IMR-90 (cell line): ENCODE data around the gene PIM3. TPM values are rescaled to one million over a fixed set of nuclear protein-coding genes. Genes with fewer than 3 reads are reported as not detected.

Experiments
- ATAC-seq: fragments of 200-7000 bp; cut with Tn5 transposase; 2 replicates; pipeline ENCODE4 v1.9.1; 2020; ENCODE audit warnings: low read depth, mild to moderate bottlenecking, moderate library complexity
- BruUV-seq: library from RNA; stranded (reverse); fragments of 400-500 nt; replicated peaks from 2 replicates; lab custom pipeline; 2021; lab: Mats Ljungman, UMichigan
- CTCF ChIA-PET: fragments of 300-600 bp; formaldehyde crosslinking; extraction: SDS; loops from one replicate; lab custom pipeline; 2021; ENCODE audit warnings: antibody characterized with exemption; lab: Yijun Ruan, JAX
- POLR2A ChIA-PET: fragments of 300-600 bp; sonication (Branson Sonifier 250); formaldehyde crosslinking; loops from one replicate; lab custom pipeline; 2022; ENCODE audit warnings: antibody characterized with exemption; ENCODE audit not compliant: unreplicated experiment; lab: Charles Lee
- DNase-seq: peaks from one replicate; pipeline ENCODE4 v3.0.0; 2013
- H2AFZ ChIP-seq: replicated peaks from 2 replicates; pipeline ENCODE3; 2013; ENCODE audit warnings: low read length, mild to moderate bottlenecking; ENCODE audit not compliant: poor library complexity
- H2AK5ac ChIP-seq: 2 replicates; pipeline ENCODE4 v1.6.1; 2013; ENCODE audit warnings: low read depth, low read length, inconsistent platforms
- H2AK9ac ChIP-seq: replicated peaks from 2 replicates; pipeline ENCODE3; 2013; ENCODE audit warnings: mild to moderate bottlenecking, low read depth, low read length, moderate library complexity; ENCODE audit not compliant: poor library complexity
- H2BK120ac ChIP-seq: 2 replicates; pipeline ENCODE4 v1.6.1; 2013; ENCODE audit warnings: low read depth, low read length, inconsistent platforms
- H2BK15ac ChIP-seq: 3 replicates; pipeline ENCODE4 v1.6.1; 2013; ENCODE audit warnings: low read depth, low read length, inconsistent platforms
- H2BK20ac ChIP-seq: 2 replicates; pipeline ENCODE4 v1.6.1; 2013; ENCODE audit warnings: low read depth, mild to moderate bottlenecking, inconsistent platforms, low read length, moderate library complexity
- H2BK5ac ChIP-seq: 2 replicates; pipeline ENCODE4 v1.6.1; 2013; ENCODE audit warnings: mild to moderate bottlenecking, low read depth, low read length, inconsistent platforms; ENCODE audit not compliant: poor library complexity, severe bottlenecking
- H3K14ac ChIP-seq: replicated peaks from 2 replicates; pipeline ENCODE4 v1.6.1; 2013; ENCODE audit warnings: low read depth, low read length, inconsistent platforms
- H3K18ac ChIP-seq: 2 replicates; pipeline ENCODE4 v1.6.1; 2013; ENCODE audit warnings: low read depth, low read length, control low read depth
- H3K23ac ChIP-seq: 2 replicates; pipeline ENCODE4 v1.6.1; 2013; ENCODE audit warnings: low read depth, low read length, inconsistent platforms
- H3K27ac ChIP-seq: 2 replicates; pipeline ENCODE4 v1.5.1; 2013; ENCODE audit warnings: mild to moderate bottlenecking, control low read depth, low read length; ENCODE audit not compliant: insufficient read depth
- H3K27me3 ChIP-seq: 2 replicates; pipeline ENCODE4 v1.6.1; 2013; ENCODE audit warnings: low read length; ENCODE audit not compliant: control insufficient read depth, insufficient read depth
- H3K36me3 ChIP-seq: 2 replicates; pipeline ENCODE4 v1.6.1; 2013; ENCODE audit warnings: low read length, mixed read lengths; ENCODE audit not compliant: control insufficient read depth, insufficient read depth
- H3K4ac ChIP-seq: 2 replicates; pipeline ENCODE4 v1.6.1; 2013; ENCODE audit warnings: low read depth, low read length, inconsistent platforms
- H3K4me1 ChIP-seq: 2 replicates; pipeline ENCODE4 v1.6.1; 2013; ENCODE audit warnings: low read length, mixed read lengths; ENCODE audit not compliant: control insufficient read depth, insufficient read depth
- H3K4me2 ChIP-seq: 2 replicates; pipeline ENCODE4 v1.6.1; 2013; ENCODE audit warnings: low read depth, mild to moderate bottlenecking, control low read depth, low read length, moderate library complexity
- H3K4me3 ChIP-seq: 2 replicates; pipeline ENCODE4 v1.5.1; 2013; ENCODE audit warnings: low read depth, mild to moderate bottlenecking, control low read depth, low read length, moderate library complexity; ENCODE audit not compliant: insufficient read depth
- H3K56ac ChIP-seq: 2 replicates; pipeline ENCODE4 v1.6.1; 2013; ENCODE audit warnings: low read length, inconsistent platforms; ENCODE audit not compliant: insufficient read depth; ENCODE audit errors: extremely low read depth
- H3K79me1 ChIP-seq, 2 experiments: 2 replicates each; pipeline ENCODE4 v1.6.1; 2013; ENCODE audit warnings: low read length in 2 of 2, inconsistent platforms in 1 of 2, low read depth in 1 of 2
- H3K9ac ChIP-seq: 2 replicates; pipeline ENCODE4 v1.6.1; 2013; ENCODE audit warnings: low read depth, low read length, control low read depth
- H3K9me1 ChIP-seq: 2 replicates; pipeline ENCODE4 v1.6.1; 2013; ENCODE audit warnings: low read length, inconsistent platforms; ENCODE audit not compliant: insufficient read depth
- H3K9me3 ChIP-seq: 2 replicates; pipeline ENCODE4 v1.6.1; 2013; ENCODE audit warnings: low read length; ENCODE audit not compliant: control insufficient read depth, insufficient read depth
- H4K20me1 ChIP-seq: 2 replicates; pipeline ENCODE4 v1.6.1; 2013; ENCODE audit warnings: low read length, inconsistent platforms; ENCODE audit not compliant: insufficient read depth
- H4K5ac ChIP-seq: 2 replicates; pipeline ENCODE4 v1.6.1; 2013; ENCODE audit warnings: mild to moderate bottlenecking, low read depth, low read length, control low read depth
- H4K8ac ChIP-seq, 2 experiments: 2 replicates each; pipeline ENCODE4 v1.6.1; 2013; ENCODE audit warnings: low read depth in 2 of 2, low read length in 2 of 2, control low read depth in 1 of 2, inconsistent platforms in 1 of 2
- H4K91ac ChIP-seq: 2 replicates; pipeline ENCODE4 v1.6.1; 2013; ENCODE audit warnings: low read depth, low read length, inconsistent platforms; ENCODE audit not compliant: insufficient read depth
- CEBPB ChIP-seq: IDR thresholded peaks from 2 replicates; pipeline ENCODE4 v1.6.1; 2012; ENCODE audit warnings: low read depth, low read length, improper control_type of control experiment
- ELK1 ChIP-seq: fragments of 150-350 bp; IDR thresholded peaks from 2 replicates; pipeline ENCODE4 v1.6.1; 2016; ENCODE audit warnings: low read depth, mild to moderate bottlenecking, low read length, moderate library complexity, borderline replicate concordance
- POLR2A ChIP-seq: IDR thresholded peaks from 2 replicates; pipeline ENCODE4 v1.6.1; 2012; ENCODE audit warnings: mild to moderate bottlenecking, low read depth, low read length
- RCOR1 ChIP-seq: IDR thresholded peaks from 2 replicates; pipeline ENCODE4 v1.6.1; 2012; ENCODE audit warnings: mild to moderate bottlenecking, low read length, improper control_type of control experiment; ENCODE audit not compliant: insufficient replicate concordance
- SMC3 ChIP-seq: fragments of 150-350 bp; IDR thresholded peaks from 2 replicates; pipeline ENCODE4 v1.6.1; 2016; ENCODE audit warnings: low read depth, mild to moderate bottlenecking, antibody characterized with exemption, low read length, moderate library complexity
- WGBS, 2 experiments: methylation state at CpG; one replicate each; pipeline versions ENCODE4 v1.1.5 to v1.1.7; 2013; ENCODE audit warnings: missing lambda C conversion rate in 2 of 2; ENCODE audit not compliant: insufficient read length in 1 of 2; ENCODE audit errors: extremely low coverage in 2 of 2; 5-methylcytosine and 5-hydroxymethylcytosine counted together
- dilution Hi-C: fragments of 300-500 bp; cut with HindIII; formaldehyde crosslinking; loops from one replicate; pipeline ENCODE4 v1.14.3; 2018; ENCODE audit warnings: low sequenced_read_pairs; ENCODE audit not compliant: unreplicated experiment
- in situ Hi-C: fragments of 300-500 bp; cut with MboI; formaldehyde crosslinking; loops from 3 replicates; pipeline ENCODE4 v1.14.3; 2019; ENCODE audit warnings: low sequenced_read_pairs, inconsistent platforms, mixed read lengths
- intact Hi-C: fragments of 100-400 bp; cut with micrococcal nuclease; formaldehyde crosslinking; loops from 2 replicates; pipeline ENCODE4 v1.10.0; 2022
- polyA plus RNA-seq, 3 experiments: library from polyadenylated mRNA; depleted of rRNA; stranded (reverse); fragments of >200 nt; gene quantifications; 2 replicates each; pipeline ENCODE4 v1.2.3, GENCODE V29; 2012; ENCODE audit warnings: low replicate concordance in 1 of 3
- total RNA-seq: library from RNA; depleted of rRNA; stranded (reverse); fragments of >200 nt; gene quantifications from 2 replicates; pipeline ENCODE4 v1.2.3, GENCODE V29; 2012

The PIM3 gene
- total and polyA plus RNA-seq, 2 of the 4 experiments (the other 2 are of a cell fraction): 8.6 to 24.7 TPM

- peak overlapping the region; percentile 58; the same call in 1 of the 2 replicates for H3K4me3 ChIP-seq
- ATAC-seq (no peak), DNase-seq (no peak)
- CTCF ChIA-PET: no interaction called here
- no peaks in the 10 kb centered on the region for H3K27me3 ChIP-seq
- in situ Hi-C loops (no loop called here), dilution Hi-C loops (no loop called here), intact Hi-C loops (no loop called here)
- H3K36me3 ChIP-seq: peaks cover 20% of the 10 kb centered on the region
- no peak overlapping the region for H3K56ac ChIP-seq
- peaks cover 24% of the 10 kb centered on the region for H3K4me1 ChIP-seq
- H3K23ac ChIP-seq: peak overlapping the region; percentile 53
- no peak overlapping the region for H2BK5ac ChIP-seq
- peak overlapping the region; percentile 84 for H3K4me2 ChIP-seq
- H3K9ac ChIP-seq: peak overlapping the region; percentile 66; the same call in 1 of the 2 replicates
- peak overlapping the region; percentile 37; the same call in 1 of the 2 replicates for H2BK120ac ChIP-seq
- H3K9me3 ChIP-seq: no peaks in the 10 kb centered on the region
- peak overlapping the region; percentile 95 for H2AK5ac ChIP-seq
- no peak overlapping the region for H2BK20ac ChIP-seq
- H2AK9ac ChIP-seq: peak overlapping the region; percentile 93
- H4K20me1 ChIP-seq: peaks cover 33% of the 10 kb centered on the region
- peaks cover 3% of the 10 kb centered on the region; the same call in 1 of the 2 replicates for H3K9me1 ChIP-seq
- H2BK15ac ChIP-seq: peak overlapping the region; percentile 47; the same call in 2 of the 3 replicates
- no TSS peak for BruUV-seq
- peak overlapping the region; percentile 85 for H4K91ac ChIP-seq
- H3K79me1 ChIP-seq: peaks cover 6 to 24% of the 10 kb centered on the region in 2 experiments; a peak in 3 of 4 replicates
- TF ChIP-seq SMC3: no peak
- no peak for TF ChIP-seq CEBPB
- TF ChIP-seq POLR2A: no peak
- TF ChIP-seq RCOR1: no peak
- TF ChIP-seq ELK1: no peak
- WGBS, 2 experiments: 88% methylated on average over 8 of the region's 29 CpGs; no CpG with 5 or more reads in 1 of the 2 experiments
- peak overlapping the region; percentile 71; the same call in 1 of the 2 replicates for H3K27ac ChIP-seq
- peak overlapping the region; percentile 23 for H2AFZ ChIP-seq
- H3K18ac ChIP-seq: no peak overlapping the region
- no peak overlapping the region; the same call in 1 of the 2 replicates for H3K14ac ChIP-seq
- peak overlapping the region; percentile 44 for H3K4ac ChIP-seq
- POLR2A ChIA-PET: no interaction called here
- peak overlapping the region; percentile 35 for H4K5ac ChIP-seq
- peak overlapping the region; percentile 83 to 92; a peak in 3 of 4 replicates for H4K8ac ChIP-seq
Observed at GRCh38 chr22:49958931-49959781, 1.4 kb upstream of the PIM3 start.
